VCaP (cell line): Measurements from ENCODE around the gene LY86.

Source experiments
- H3K27ac ChIP-seq: fragments of 450-650 bp; 2 replicates; pipeline ENCODE4 v1.5.1; 2017
- TF ChIP-seq, protein P1 (sequence below): fragments of 450-650 bp; conservative IDR thresholded peaks from 2 replicates; pipeline ENCODE4 v1.5.1; 2017; ENCODE audit warnings: mild to moderate bottlenecking, moderate library complexity

The LY86 gene

DNA sequence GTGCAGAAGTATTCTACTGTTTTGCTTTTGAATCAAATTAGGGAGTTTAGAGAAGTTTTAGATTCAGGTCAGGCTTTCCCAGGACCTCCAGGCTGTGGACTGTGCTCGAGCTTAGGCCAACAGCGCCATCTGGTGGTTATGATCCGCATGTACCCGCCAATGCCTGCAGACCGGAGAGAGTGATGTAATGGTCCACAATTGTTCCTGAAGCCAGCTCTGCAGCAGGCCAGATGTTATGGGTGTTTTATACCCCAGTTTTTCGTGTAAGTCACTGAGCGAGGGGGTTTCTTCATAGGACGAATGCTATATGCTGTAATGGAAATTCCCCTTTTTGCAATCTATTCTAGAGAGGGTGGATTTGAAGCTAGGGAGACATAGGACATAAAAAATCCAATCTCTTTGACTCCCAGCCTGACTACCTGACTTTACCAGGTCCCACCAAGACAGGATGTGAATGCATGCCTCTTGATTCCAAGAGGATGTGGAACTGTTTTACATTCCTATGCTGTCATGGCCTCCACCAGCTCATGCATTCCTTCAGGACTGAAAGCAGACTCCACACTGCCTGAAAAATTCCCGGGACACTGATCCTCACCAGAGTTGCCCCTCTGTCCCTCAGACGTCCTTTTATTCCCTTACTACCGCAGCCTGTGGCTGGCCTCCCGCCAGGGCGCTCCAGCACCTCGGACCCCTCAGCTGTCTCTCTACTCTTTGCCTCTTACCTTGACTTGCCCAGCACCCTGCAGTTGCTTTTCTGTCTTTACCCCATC is 41.2 kb upstream of the LY86 start:
- H3K27ac ChIP-seq: peak overlapping the region; percentile 31; the same call in 1 of the 2 replicates

DNA sequence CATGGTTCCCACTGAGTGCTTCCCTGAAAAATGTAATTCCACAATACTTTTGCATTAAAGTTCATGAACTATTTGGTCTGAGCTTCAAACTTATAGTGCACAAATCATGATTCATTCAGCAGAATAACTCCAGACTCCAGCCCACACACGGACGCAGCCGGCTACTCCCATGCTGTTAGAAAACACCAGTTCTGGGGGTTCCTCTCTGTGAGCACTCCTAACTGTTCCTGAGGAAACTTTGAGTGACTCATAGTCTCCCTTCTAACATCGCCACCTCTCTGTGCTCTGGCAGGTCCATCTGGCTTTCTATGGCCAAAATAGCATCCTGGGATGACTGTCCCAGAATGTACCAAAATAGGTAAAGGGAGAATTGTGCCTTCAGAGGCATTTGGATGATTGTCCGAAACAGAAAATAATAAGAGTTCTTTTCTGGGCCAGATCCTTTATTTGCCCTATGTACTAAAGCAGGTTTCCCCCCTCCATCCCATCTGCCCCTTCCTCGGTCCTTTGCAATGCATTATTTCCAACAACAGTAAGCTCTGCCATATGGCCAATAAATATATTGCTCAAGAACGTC is 32.3 kb upstream of the LY86 start:
- H3K27ac ChIP-seq: no peak overlapping the region
- TF ChIP-seq, protein P1, sequence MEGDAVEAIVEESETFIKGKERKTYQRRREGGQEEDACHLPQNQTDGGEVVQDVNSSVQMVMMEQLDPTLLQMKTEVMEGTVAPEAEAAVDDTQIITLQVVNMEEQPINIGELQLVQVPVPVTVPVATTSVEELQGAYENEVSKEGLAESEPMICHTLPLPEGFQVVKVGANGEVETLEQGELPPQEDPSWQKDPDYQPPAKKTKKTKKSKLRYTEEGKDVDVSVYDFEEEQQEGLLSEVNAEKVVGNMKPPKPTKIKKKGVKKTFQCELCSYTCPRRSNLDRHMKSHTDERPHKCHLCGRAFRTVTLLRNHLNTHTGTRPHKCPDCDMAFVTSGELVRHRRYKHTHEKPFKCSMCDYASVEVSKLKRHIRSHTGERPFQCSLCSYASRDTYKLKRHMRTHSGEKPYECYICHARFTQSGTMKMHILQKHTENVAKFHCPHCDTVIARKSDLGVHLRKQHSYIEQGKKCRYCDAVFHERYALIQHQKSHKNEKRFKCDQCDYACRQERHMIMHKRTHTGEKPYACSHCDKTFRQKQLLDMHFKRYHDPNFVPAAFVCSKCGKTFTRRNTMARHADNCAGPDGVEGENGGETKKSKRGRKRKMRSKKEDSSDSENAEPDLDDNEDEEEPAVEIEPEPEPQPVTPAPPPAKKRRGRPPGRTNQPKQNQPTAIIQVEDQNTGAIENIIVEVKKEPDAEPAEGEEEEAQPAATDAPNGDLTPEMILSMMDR: no peak

More for the DNA sequence above, 41.2 kb upstream of the LY86 start:
- TF ChIP-seq, protein P1: peak; percentile 68

DNA sequence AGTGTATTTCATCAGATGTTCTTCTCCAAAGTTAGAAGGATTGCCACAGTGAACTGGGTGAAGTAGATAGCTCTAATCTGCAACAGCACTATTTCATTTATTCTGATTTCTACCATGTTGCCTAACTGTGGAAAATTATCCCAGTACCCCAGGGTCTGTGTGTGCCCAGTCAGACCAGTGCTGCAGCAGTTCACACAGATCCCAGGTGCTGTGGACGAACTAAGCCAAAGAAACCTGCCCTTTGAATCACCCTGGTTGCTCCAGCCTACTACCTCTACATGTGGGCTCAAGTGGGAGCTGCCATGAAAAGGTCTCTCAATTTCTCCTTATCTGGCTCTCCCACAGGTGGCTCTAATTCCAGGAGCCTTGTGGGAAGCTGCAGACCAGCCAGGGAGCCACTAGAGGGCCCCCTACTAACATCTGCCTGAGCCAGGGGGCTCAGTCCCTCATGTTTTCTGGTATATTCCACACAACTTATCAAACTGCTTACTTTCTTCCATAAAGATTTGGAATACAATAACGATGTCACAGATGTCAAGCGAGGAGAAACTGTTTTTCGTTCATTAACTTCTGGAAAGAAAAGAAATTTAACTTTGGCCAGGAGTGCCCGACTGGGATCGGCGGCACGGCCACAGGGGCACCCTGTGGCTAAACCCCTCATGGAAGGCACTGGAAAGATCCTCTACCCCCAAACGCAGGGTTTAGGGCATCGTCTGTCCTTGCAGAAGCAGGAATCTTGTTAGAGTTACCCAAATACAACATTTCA is 31.6 kb upstream of the LY86 start:
- H3K27ac ChIP-seq: no peak overlapping the region
- TF ChIP-seq, protein P1: peak; percentile 76

DNA sequence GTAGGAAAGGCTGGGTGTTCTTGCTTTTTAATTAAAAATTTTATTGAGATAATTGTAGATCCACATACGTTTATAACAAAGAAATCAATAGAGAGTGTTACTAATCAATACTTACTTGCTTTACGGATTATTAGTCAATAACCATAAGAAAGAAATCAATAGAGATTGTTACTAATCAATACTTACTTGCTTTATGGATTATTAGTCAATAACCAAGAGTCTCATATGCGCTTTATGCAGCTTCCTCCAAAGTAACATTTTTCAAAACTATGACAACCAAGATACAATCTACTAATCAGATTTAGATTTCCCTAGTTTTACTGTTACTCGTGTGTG is 31.0 kb upstream of the LY86 start:
- TF ChIP-seq, protein P1: no peak
- no peak overlapping the region for H3K27ac ChIP-seq

DNA sequence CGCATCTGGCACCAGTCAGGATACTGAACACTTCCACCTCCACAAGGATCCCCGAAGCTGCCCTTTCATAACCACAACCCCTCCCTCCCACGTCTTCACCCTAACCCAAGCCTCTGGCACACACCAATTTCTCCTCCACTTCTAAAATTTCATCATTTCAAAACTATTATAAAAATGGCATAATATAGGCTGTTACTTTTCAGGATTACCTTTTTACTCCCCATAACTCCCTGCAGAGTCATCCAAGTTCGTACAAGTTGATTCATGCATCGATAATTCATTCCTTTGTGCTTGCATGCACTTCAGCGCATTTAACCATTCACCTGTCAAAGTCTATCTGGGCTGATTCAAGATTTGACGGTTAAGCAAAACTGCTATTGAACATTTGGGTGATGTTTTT is 30.6 kb upstream of the LY86 start:
- TF ChIP-seq, protein P1: no peak
- no peak overlapping the region for H3K27ac ChIP-seq

DNA sequence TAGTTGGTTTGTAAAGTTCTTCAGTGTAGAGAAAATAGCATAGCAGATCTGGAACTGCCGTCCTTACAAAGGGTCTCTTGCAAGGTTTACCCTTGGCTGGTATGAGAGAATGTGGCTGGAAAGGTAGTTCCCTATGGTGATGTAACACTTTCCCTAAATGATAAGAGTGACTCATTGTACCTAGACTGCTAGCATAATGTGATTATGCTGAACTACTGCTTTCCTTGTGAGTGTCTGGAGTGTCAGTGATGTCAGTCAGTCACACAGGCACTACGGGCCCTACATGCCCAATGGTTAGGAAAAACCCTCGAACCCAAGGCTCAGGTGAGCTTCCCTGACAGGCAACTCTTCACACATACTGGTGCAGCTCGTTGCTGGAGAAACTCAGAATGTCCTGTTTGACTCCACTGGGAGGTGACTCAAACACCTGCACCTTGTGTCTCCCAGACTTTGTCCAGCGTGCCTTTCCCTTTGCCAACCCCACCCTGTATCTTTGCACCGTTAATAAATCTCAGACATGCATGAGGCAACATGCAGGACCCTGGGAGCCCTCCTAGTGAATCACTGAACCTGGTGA is 28.4 kb upstream of the LY86 start:
- TF ChIP-seq, protein P1: no peak
- H3K27ac ChIP-seq: no peak overlapping the region

DNA sequence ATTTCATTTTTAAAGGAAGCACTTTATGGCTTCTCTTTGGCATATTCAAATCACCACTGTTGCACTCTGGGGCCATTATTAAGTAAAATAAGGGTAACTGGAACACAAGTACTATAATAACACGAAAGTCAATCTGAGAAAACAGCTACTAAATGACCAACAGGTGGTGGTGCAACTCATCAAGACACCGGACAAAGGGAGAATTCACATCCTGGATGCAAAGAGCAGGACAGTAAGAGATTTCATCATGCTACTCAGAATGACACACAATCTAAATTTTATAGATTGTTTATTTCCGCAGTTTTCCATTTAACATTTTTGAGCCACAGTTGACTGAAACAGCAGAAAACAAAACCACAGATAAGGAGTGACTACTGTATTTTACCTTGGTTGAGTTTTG is 27.6 kb upstream of the LY86 start:
- TF ChIP-seq, protein P1: no peak; the same call in 1 of the 2 replicates

More for the DNA sequence above, 27.6 kb upstream of the LY86 start:
- H3K27ac ChIP-seq: no peak overlapping the region
